ENCODE results near the gene ACVR1.
"Not testable (repeated sequence)": the region's sequence is repeated elsewhere in the genome, so short reads cannot be mapped to it uniquely, and the experiment has no call there.

The ACVR1 gene

DNA sequence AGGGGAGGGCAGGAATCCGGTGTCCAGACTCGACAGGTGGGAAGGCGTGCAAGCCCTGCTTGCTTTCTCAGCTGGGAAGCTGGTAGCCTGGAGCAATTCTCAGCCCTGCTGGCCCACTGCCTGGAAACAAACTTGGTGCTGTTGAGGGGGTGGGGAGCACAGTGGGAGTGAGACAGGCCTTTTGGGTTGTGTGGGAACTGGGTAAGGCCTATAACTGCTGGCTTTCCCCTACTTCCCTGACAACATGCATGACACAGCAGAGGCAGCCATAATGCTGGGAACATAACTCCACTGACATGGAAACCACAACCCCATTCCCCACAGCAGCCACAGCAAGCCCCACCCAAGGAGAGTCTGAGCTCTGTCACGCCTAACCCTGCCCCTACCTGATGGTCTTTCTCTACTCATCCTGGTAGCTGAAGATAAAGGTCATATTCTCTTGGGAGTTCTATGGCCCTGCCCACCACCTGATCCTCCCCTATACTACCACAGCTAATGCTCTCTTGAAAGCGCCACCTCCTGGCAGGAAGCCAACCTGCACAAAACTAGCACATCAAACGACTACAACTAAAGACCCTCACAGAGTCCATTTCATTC is 124.6 kb downstream of the ACVR1 start:
- DNase-seq (ENCODE audit: low read depth) = no peak

GRCh38 chr2:157749684-157750083 is 126.4 kb downstream of the ACVR1 start:
- no peak for DNase-seq (ENCODE audit: low read depth)

DNA sequence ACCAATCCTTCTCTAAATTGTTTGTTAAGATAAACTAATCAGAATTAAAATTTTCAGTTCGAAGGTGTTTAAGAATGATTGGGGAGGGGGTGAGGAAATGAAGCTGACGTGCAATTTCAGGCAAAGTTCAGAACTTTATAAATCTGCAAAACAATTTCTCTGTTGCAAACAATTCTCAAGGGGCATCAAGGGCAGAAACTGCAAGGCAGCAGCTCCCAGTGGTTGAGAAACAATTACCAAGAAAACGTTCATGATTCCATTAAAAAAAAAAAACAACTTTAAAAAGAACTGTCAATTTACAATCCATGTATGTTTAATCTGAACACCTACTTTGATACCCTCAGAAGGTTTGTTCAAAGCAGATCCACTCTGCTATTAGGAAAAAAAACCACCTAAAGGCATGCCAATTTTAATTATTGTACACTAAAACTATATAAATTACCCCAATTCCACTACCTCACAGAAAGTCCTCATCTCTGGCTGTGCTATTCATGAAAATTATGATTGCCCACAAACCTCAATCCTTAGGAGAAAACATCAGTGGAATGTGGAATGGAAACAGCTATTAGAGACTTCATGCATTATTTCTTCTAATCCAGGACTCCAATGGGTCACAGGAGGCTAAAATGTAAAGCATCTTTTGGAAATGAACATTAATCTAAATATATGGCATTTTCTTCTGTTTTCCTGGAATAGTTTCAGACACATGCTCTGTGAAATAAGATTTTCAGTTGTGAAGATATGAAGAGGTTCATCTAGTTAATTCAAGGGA is 127.6 kb downstream of the ACVR1 start:
- no peak for DNase-seq (ENCODE audit: low read depth)

DNA sequence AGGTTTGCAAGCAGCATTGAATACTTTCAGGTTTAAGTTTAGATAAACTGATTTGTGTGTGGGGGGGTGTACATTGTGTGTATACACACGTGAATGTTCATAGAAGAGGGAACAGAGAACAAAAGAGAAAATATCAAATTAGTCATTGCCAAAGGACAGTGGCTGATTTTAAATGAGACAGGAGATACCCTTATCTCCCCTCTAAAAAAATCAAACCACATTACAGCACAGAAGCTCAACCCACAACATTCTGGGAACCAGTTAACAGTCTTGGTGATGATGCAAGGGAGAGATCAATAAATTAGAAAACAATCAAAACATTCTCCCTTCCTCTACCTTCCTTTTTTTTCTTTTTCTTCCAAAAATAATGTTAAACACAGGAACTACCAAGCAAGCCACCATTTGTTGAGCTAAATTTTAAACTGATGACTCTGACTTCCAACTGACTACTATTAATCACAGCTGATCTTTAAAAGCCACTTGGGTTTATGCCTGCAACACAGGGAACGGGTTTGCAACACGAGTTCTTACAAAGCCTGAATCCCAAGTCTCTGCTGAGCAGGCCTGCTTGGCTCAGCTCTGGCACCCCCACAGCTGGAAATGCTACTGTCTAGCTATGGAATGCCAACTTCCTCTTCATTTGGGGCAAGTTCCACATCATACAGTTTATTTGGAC is 128.3 kb downstream of the ACVR1 start:
- no peak for DNase-seq (ENCODE audit: low read depth)

DNA sequence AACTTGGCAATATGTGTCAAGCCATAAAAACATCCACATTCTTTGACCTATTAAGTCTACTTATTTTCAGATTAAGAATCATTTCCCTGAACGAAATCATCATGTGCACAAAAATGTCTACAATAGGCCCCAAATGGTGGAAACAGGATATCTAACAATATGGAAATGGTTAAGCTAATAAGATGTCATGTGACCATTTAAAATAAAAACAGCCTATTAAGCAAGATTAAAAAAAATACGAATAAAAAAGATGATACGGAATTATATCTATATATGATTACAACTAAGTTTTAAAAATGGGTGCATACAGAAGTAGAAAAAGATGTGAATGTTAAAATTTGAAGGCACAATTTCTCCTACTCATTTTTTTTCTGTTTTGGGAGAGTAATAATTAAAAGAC is 128.8 kb downstream of the ACVR1 start:
- no peak for DNase-seq (ENCODE audit: low read depth)

DNA sequence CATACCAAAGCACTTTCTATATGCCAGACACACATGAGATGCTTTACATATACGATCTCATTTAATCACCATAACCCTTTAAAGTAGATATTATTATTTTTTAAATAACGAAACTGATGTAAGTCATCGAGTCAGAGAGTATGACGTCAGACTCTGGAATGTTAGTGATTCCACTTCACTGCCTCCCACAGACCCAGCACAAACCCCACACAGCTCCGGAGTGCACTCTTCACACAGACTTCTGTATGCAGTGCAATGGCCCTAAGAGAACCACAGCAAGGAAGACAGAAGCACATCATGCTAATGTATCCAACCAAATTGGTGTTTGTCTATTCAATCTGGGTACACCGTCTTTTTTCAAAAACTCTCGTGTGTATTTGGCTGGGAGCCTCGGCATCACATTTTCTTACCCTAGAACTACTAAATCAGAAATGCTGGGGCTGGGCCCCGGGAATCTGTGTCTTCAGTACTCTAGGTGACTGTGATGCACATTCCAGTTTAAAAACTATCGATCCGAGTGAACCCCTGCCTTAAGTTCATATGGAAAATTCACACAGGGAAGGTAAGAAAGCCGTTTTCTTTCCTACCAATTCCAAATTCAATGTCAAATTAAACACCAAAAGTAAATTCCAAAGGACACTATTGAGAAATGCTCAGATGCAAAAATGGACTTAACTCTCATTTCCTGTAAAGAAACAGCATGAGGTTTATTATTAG is 129.7 kb downstream of the ACVR1 start:
- no peak for DNase-seq (ENCODE audit: low read depth)

GRCh38 chr2:157744571-157745076 is 131.5 kb downstream of the ACVR1 start:
- DNase-seq (ENCODE audit: low read depth) = no peak

GRCh38 chr2:157743051-157743450 is 133.1 kb downstream of the ACVR1 start:
- no peak for DNase-seq (ENCODE audit: low read depth)

DNA sequence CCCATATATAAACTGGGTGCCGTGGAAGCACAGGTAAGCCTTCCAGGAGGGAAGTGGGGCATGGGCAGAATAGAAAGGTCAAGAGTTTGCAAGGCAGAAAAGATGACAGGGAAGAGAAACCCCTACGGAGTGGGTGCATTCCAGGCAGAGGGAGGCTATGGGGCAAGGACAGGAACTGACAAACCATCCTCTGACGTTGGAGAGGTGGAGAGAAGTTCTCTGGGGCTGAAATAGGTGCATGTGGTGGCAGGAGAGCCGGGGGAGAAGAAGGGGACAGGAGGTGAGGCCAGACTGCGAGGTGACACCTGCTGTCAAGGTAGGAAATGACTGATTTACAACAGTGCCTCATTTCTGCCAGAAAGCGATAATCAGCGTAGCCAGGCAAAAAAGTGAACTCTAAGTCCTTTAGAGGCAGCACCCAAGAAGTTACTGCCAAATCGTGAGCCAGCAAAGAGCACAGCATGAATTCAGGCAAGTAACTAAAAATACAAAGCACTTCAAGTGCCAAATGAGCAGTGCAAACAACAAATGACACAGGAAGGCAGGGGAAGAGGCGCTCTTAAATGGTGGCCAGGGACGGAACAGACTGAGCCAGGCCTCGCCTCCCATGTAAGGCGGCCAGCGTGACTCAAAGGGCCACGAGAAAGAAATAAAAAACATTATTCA is 134.2 kb downstream of the ACVR1 start:
- DNase-seq (ENCODE audit: low read depth) = no peak

DNA sequence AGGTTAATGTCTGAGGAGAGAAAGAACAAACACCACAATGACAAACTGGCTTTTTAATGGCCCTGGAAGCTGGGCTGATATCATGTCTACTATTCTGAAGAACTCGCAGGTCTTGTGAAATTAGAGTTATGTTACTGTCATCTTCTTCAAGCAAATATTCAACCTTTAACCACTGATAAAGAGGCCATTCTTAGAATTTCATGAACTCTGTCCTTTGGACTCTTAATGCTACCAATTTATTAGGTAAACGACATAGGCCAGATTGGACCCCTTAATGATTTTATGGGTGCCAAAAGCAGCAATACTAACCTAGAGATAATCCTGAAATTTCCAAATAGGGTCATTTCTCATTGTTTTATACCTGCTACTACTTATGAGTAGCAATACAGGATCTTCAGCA is 138.5 kb downstream of the ACVR1 start:
- no peak for DNase-seq (ENCODE audit: low read depth)

DNA sequence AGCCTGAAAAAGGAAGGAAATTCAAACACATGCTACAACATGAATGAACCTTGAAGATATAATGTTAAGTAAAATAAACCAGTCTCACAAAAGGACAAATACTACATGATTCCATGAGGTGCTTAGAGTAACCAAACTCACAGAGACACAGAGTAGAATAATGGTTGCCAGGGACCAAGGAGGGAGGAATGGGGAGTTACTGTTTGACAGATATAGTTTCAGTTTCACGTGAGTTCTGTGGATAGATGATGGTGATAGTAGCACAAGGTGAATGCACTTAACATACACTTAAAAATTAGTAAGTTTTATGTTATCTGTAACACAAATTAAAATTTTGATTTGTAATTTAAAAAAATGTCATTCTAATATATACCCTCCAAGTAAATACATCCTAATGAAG is 140.6 kb downstream of the ACVR1 start:
- no peak for DNase-seq (ENCODE audit: low read depth)

DNA sequence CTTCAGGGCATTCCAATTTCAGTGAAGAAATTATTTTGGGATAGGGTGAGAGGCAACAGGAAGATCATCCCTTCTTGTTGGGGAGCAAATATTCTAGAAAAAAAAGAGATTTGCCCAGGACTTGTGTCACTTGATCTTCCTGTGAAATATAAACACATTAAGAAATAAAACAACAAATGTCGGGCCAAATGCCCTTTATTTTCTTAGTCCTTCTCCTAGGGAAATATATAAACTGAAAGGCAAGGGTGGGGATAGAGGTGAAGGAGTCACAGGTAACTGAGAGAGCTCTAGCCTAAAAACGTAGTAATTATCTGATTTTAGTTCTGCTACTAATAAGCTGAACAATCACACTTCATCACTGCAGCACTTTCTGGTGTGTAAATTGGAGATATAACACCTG is 142.9 kb downstream of the ACVR1 start:
- no peak for DNase-seq (ENCODE audit: low read depth)

DNA sequence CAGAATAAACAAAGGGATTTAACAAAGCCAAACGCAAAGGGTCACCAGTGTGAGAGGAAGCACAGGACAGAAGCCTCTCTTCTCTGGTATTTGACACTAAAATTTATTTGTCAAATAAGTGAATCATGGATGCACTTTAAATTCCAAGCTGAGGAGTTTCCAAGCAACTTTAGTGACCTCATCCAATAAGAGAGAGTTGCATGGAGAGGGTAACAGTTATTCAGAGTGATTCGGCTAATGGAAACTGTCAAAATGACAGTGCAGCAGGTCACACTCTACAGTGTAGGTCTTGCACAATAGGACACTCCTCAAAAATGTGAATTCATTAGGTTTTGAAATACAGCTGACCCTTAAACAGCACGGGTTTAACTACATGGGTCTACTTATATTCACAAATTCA is 143.5 kb downstream of the ACVR1 start:
- no peak for DNase-seq (ENCODE audit: low read depth)

- no peak for DNase-seq (ENCODE audit: low read depth)
These were observed 148.4 kb downstream of the ACVR1 start for GRCh38 chr2:157727693-157728092.

DNA sequence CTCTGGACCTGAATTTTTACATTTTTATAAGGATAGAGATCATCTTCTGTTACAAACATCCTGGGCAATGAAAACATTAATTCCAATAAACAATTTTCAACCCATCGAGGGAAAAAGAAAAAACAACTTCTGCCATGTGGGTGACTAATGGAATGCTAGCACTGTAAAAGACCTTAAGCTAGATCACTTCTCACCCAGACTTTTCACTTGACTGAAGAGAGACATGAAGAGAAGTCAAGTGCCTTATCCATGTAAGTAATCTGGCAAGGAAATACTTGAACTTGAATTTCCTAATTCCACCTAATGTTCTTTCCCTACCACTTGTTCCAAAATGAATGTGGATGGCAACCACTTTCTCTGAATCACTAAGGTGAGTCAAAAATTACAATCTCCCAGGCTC is 149.2 kb downstream of the ACVR1 start:
- no peak for DNase-seq (ENCODE audit: low read depth)

DNA sequence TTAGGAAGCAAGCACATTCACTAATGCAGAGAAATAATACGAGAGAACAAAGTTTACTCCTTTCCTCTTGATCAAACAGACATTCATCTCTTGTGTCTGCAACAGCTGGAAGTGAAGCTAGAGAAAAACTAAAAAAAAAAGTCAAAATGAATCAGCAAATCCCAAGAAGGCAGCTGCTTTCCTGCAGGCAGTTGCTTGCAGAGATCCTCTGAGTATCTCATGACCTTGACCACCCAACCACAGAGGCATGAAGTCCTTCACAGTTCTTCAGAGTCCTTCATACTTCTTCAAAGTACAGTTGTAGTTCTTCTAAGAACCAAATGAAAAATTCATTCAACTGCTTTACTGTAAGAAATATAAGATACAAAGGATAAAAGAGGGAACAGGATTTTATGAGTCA is 150.3 kb downstream of the ACVR1 start:
- no peak for DNase-seq (ENCODE audit: low read depth)

- DNase-seq (ENCODE audit: low read depth) = no peak
These were observed 153.4 kb downstream of the ACVR1 start for GRCh38 chr2:157722580-157723234.

GRCh38 chr2:157720504-157720903 is 155.6 kb downstream of the ACVR1 start:
- DNase-seq (ENCODE audit: low read depth) = no peak

DNA sequence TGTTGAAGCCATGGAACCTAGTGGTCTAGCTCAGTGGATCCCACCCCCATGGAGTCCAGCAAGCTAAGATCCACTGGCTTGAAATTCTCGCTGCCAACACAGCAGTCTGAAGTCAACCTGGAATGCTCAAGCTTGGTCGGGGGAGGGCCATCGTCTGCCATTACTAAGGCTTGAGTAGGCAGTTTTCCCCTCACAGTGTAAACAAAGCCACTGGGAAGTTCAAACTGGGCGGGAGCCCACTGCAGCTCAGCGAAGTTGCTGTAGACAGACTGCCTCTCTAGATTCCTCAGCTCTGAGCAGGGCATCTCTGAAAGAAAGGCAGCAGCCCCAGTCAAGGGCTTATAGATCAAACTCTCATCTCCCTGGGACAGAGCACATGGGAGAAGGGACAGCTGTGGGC is 171.5 kb downstream of the ACVR1 start:
- DNase-seq (ENCODE audit: low read depth) = not testable (repeated sequence)

- not testable (repeated sequence) for DNase-seq (ENCODE audit: low read depth)
These were observed 172.0 kb downstream of the ACVR1 start for GRCh38 chr2:157704148-157704547.

DNA sequence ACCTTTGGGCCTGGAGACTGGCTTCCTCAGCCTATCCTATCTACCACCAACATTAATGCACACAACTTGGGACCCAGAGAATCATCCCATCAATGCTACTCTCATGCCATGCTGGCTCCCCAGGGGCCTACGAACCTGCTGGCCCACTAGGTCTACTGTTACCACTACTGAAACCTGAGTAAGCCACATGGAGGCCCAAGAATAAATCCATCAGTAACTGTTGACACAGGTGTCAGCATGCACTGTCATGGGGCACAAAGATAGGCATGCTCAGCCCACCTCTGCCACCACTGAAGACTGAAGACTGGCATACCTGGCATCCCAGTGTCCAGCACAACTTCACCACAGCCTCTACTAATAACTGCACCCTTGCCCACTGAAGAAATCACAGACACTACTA is 176.3 kb downstream of the ACVR1 start:
- no peak for DNase-seq (ENCODE audit: low read depth)

Measured in activated T-cell treated with anti-CD3 and anti-CD28 coated beads for 1 hour (primary cell).